GM19351 (cell line): ENCODE data around the gene CACNA1G.

Experiments
- ATAC-seq: cut with Tn5 transposase; IDR thresholded peaks from one replicate; pipeline ENCODE4 v1.9.1; 2021; ENCODE audit warnings: mild to moderate bottlenecking, moderate library complexity; ENCODE audit not compliant: unreplicated experiment

Gene CACNA1G

DNA sequence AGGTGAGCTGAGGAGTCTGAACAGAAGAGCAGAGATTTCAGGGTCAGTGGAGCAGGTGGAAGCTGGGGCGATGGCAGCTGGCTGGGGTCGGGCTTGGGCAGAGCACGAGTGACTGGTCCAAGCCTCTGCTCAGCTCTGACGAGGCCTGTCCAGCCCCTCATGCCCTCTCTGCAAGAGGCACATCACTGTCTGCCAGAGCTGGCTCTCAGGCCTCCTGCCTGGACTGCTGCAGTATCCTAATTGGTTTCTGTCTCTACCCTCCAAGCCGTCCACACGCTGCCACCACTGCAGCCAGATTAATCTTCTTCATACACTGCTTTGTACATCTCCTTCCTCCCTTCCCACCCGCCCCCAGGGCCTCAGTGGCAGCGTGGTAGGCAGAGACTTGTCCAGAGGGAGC lies 25.4 kb downstream of the CACNA1G start:
- no peak for ATAC-seq

DNA sequence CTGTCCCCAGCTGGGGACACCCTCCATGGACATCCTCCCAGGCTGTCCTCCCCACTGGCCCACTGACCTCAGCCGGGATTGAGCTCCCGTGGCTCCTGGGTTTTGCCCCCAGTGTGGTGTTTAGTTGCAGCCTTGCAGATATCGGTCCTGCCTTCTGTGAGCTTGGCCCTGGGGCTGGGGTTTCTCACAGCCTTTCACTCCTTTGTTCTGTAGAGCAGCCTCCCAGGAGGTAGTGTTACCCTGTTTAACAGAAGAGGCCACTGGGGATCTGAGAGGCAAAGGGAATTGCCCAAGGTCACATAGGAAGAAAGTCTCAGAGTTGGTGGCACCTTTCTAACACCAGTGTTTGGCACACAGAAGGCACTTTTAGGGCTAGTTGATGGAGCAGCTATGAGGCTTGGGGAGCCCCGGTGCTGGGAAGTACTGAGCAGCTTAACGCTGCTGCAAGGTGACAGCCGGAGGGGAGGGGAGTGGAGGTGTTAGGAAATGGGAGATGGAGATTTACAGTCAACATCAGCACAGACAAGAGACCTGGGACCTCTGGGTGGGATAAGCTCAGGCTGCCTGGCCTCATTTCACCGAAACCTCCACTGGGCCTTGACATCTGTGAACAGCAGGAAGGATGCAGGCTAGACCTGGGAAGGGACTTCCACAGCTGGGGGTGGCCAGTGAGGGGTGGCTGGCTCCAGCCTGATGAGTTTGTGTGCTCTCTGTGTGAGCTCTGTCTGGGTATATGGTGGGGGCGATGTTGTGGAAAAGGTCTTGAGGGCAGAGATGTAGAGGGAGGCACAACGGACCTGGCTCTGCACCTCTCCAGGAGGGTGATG lies 26.1 kb downstream of the CACNA1G start:
- no peak for ATAC-seq

DNA sequence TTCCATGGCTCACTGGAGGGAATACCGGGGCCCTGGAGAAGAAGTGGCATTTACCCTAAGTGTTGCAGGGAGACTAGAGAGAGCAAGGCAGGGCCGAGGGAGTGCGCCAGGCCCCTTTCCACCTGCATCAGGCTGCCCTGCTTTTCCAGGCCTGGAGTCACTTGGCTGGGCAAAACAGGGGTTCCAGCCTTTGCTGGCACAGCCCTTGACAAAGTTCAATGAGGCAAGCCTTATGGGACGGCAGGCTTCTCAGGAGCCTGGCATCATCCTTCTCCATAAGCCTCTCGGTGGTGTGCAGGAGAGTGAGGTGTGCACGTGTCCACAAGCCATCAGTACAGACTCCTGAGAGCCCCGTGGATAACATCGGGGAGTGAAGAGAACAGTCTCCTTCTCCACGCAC lies 27.1 kb downstream of the CACNA1G start:
- ATAC-seq, result no peak

DNA sequence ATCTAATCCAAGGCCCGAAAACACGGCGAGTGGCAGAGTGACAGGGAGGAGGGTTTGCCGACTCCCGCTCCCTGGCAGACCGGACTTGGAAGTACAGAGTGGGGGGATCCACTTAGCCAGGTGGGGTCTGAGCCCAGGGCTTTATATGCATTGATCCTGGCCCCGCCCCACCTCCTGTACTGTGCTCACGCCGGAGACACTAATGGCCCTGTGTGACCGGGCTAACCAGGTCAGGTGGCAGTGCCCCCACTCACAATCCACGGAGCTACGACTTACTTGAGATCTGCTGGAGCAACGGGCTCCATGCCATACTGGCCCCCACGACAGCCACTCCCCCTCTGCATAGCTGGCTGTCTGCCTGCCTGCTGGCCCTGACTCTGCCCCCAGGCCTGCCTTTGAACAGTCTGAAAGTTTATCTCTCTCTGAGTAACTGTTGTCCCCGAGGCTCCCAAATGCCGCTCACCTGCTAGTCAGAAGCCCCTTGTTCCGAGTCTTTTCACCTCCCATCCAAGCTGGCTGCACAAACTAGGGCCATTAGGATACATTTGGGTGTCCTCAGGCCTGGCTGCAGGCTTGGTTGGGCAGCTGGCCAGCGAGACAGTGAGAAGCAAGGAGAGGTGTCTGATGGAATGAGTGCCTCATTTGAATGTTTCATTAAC lies 28.0 kb downstream of the CACNA1G start:
- no peak for ATAC-seq

DNA sequence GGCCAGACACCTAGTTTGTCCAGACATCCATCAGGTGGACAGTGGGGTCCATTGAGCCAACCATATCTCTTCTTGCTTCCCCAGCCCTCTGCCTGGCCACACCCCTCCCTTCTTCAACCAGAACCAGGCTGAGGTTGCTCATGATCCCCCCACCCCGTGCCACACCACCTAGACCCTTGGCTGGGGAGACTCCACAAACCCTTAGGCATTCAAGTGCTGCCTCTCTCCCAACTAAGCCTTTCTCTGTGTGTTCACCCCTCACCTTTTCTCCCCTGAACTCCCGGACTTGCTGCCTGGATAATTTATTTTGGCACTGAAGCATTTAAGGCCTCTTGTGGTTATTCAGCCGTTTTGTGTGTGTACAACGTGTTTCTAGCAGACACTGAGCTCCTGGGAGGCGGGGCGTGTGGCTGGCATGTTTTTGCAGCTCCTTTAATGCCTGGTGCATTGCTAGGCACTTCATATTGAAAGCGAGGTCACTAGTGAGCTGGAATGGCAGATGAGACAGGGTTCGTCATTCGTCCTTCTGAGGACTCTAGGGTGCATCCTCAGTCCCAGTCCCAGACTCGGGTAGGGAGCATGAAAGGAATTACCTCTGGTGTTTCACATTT lies 28.7 kb downstream of the CACNA1G start:
- no peak for ATAC-seq

DNA sequence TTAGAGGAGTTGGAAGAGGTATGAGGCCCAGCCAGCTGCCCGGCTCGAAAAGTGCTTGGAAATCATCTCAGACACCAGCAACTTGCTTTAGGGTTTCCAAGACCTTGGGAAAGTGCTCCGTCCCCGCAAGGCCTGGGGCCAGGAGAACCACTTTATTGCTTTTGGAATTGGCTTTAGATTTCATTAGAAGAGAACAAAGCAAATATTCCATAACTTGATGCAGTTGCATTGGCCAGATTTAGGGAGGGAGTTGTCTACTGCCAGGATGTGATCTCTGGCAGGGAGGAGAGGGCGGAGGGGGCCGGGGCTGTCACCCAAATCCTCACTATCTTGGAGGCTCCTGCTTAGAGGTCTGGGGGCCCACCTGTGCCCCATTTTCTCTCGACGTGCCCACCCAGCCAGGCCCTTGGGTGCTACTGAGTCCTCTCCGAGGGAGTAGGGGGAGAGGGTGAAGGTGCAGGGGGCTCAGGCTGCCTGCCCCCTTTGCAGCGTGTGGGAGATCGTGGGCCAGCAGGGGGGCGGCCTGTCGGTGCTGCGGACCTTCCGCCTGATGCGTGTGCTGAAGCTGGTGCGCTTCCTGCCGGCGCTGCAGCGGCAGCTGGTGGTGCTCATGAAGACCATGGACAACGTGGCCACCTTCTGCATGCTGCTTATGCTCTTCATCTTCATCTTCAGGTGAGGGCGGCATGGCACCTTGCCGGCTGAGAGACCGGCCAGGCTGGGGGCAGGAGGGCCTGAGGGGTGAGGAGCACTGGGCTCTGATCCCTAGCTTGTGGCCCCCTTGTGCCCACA lies 30.6 kb downstream of the CACNA1G start:
- no peak for ATAC-seq

DNA sequence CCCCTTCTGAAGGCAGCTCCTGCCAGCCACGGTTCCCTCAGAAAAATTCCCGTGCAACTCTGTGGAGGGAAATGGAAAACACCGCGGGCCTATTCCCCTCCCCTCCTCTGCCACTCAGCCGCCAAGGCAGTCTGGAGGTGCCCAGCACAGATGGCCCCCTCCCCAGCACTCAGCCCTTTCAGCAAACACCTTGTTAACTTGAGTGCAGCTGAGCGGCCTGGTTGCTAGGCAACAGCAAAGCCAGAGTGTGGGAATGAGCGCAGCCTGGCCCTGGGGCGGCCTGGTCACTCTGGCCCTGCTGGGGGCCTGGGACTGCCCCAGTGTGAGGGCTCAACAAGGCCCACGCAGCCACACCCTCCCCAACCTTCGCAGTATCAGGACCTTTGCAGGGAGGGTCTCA lies 32.8 kb downstream of the CACNA1G start:
- no peak for ATAC-seq

DNA sequence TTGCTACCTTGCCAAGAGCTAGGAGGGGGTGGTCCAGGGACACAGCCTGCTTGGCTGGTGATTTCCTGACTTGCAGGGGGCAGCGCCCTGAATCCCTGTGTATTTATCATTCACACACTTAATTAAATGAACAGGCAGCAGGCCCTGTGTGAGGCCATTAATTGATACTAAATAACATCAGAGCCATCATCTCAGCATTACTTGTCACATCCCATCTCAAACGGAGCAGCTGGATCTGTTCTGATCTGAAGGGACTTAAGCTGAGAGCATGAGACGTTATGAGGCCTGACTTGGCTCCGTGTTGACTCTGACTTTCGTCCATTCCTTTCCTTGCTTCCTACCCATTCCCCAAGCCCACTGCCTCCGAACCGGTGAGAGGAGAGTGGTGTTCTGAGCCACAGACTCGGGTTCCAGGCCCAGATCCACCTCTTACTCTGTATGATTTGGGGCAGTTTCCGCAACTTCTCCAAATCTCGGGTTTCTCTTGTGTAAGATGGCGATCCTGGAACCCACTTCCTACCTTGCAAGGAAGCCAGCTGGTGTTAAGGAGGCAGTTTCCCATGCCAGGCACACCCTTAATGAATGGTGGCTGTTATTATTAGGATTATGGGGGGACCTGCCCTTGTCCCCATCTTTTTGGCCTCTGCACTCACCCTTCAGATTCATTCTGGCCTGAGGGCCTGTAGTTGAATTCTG lies 33.8 kb downstream of the CACNA1G start:
- no peak for ATAC-seq

DNA sequence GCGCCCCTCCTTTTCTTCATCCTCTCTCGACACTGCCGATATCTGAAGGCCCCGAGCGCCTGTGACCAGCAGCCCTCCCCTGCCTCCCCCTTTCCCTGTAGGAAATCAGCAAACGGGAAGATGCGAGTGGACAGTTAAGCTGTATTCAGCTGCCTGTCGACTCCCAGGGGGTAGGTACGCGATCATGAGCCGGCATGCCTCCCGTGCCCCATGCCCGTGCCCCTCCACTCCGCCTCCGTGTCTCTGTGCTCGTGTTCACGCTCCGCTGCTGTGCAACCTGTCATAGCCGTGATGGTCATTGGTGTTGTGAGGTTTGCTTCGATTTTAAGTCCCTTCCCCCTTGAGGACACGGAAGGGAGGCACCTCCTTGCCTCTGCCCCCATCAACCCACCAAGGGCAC lies 34.4 kb downstream of the CACNA1G start:
- ATAC-seq, result no peak

DNA sequence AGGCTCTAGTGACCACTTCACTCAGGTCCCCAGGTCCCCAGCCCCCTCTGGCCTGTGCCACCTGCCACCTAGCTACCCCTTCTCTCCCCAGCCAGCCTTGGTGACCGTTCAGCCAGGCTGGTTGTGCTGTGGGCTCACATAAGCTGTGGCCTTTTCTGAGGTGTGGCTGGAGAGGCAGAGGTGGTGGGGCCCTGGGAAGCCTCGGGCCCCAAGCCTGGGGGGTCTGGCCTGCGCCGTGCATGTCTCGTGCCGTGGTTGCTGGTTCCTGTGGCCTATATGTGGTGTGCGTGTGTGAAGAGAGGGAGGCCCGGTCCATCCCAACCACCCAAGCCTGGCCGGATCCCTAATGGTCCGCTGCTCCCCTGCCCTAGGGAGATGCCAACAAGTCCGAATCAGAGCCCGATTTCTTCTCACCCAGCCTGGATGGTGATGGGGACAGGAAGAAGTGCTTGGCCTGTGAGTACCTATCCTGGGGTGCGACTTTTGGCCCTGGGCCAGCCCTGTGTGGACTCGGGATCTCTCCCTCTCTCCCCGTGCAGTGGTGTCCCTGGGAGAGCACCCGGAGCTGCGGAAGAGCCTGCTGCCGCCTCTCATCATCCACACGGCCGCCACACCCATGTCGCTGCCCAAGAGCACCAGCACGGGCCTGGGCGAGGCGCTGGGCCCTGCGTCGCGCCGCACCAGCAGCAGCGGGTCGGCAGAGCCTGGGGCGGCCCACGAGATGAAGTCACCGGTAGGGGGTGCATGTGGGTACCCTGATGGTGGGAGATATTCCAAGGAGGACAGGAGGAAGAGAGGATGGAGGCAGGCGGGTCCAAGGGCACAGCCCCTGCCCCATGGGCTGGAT lies 35.9 kb downstream of the CACNA1G start:
- ATAC-seq, result no peak

DNA sequence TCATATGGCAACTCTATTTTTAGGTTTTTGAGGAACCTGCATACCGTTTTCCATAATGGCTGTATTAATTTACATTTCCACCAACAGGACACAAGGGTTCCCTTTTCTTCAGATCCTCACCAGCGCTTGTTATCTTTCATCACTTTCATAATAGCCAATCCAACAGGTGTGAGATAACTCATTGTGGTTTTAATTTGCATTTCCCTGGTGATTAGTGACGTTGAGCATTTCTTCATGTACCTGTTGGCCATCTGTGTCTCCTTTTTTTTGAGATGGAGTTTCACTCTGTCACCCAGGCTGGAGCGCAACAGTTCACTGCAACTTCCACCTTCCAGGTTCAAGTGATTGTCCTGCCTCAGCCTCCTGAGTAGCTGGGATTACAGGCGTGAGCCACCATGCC lies 38.0 kb downstream of the CACNA1G start:
- ATAC-seq, result no peak

DNA sequence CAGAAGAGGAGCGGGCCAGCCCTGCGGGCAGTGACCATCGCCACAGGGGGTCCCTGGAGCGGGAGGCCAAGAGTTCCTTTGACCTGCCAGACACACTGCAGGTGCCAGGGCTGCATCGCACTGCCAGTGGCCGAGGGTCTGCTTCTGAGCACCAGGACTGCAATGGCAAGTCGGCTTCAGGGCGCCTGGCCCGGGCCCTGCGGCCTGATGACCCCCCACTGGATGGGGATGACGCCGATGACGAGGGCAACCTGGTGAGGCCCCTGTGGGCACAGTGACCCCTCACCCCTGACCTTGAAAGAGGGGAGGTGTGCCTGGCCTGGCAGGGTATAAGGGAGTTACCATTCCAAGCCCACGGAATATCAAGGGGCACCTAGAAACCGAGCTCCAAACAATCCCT lies 39.1 kb downstream of the CACNA1G start:
- ATAC-seq, result no peak

DNA sequence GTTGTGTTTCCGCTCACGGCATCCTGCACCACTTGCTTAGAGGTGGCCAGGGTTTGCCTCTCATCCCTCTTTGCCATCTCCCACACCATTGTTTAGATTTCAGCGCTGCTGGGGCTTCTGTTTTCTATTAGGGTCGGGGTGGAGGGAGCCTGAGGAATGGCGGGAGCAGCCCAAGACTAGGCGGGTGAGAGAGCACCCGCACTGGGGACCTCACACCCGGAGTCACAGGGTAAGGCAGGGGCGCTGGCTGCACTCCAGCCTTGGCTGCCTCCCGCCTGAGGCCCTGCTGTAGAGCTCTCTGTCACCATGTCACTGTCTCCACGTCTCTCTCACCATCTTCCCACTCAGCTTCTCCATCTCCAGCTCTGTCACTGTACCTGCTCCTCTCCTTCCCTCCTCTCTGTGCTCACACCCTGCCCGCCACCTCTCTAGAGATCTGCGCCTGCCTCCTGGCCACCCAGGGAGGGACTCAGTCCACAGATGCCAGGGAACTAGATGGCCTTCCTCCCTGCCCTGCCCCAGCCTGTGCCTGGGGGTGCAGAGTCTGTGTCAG lies 41.4 kb downstream of the CACNA1G start:
- no peak for ATAC-seq

DNA sequence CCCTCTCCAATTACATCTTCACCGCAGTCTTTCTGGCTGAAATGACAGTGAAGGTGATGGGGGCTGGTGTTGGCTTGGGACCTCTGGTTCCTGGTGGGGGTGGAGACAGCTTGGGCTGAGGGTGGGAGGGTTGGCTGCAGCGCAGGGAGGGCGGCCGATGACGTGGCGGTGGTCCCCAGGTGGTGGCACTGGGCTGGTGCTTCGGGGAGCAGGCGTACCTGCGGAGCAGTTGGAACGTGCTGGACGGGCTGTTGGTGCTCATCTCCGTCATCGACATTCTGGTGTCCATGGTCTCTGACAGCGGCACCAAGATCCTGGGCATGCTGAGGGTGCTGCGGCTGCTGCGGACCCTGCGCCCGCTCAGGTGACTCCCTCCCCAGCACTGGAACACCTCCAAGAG lies 42.3 kb downstream of the CACNA1G start:
- ATAC-seq, result no peak

DNA sequence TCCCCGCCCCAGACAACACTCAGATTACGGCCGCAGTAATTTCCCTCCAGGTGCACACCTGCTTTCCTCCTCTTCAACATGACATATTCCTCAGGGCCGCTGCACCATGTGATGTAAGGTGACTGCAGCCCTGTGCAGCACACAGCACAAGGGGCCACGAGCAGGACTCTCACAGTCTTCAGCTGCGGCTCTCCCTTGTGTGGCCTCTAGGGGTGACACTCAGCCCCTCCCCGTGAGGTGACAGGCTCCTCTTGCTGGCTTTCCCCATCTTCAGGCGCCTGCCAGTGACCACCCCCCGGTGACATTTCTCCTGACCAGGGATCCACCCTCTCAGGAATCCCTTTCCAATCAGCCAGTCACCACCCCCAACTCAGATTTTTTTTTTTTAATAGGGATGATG lies 42.8 kb downstream of the CACNA1G start:
- no peak for ATAC-seq

DNA sequence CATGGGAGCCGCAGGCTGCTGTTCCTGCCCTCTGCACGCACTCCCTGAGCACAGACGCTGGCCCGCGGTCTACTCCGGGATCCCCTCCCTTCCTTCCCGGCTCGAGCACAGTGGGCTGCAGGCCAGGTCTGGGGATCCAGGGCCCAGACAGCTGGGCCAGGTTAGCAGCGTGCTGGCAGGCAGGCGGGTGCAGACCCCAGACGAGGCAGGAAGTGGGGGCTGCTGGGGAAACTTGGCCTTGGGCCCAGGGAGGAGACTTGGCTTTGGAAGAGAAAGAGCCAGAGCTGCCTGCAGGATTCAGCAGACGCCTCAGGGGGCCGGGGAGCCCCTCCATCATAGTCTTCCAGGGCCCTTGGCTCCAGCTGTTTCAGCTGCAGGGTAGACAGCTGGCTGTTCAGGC lies 44.0 kb downstream of the CACNA1G start:
- no peak for ATAC-seq

DNA sequence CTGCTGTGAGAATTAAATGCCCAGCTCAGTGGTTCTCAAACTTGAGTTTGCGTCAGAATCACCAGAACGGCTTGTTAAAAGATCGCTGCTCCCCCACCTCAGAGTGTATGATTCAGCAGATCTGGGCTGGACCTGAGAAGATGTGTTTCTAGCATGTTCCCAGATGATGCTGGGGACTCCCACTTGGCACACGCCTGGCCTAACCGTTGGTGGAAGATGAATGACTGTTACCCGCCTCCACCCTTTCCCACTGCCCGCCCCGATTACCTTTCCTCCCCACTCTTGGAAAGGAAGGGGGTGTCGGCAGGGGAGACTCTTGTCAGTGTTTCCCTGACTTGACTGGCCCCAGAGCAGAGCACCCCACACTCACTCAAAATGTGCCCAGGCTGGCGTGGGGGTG lies 44.9 kb downstream of the CACNA1G start:
- ATAC-seq, result no peak

DNA sequence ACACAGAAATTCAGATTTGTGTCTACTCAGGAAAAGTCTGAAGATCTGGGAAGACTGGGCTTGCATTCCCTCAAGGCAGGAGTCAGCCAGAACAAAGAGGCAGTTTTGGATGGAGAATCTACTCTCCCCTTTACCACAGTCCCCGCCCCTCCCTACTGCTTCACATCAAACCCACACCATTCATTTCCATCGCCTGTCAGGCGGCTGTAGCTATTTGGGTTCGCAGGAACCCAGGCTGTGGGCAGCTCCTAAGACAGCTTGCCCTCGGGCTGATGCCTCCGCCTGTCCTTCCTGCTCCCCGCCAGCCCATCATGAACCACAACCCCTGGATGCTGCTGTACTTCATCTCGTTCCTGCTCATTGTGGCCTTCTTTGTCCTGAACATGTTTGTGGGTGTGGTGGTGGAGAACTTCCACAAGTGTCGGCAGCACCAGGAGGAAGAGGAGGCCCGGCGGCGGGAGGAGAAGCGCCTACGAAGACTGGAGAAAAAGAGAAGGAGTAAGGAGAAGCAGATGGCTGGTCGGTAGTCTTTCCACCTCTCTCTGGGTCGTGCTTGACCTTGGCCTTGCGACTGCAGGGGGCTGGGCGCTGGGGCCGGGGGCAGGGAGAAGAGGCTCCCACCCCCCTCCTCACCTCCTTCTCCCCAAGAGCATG lies 47.1 kb downstream of the CACNA1G start:
- no peak for ATAC-seq
